HCT116 (cell line): ENCODE data around the gene TLK1. TPM values are rescaled to one million over a fixed set of nuclear protein-coding genes. Genes with fewer than 3 reads are reported as not detected.

ENCODE experiments used
- ATAC-seq: fragments of 200-7000 bp; cut with Tn5 transposase; 2 replicates; pipeline ENCODE4 v1.9.1; 2020; ENCODE audit warnings: mild to moderate bottlenecking, moderate library complexity
- BruUV-seq: library from RNA; stranded (reverse); fragments of 400-500 nt; replicated peaks from 2 replicates; lab custom pipeline; 2021; lab: Mats Ljungman, UMichigan
- CTCF ChIA-PET: fragments of 300-600 bp; sonication (Branson Sonifier 250); formaldehyde crosslinking; loops from one replicate; lab custom pipeline; 2021; ENCODE audit warnings: antibody characterized with exemption; lab: Charles Lee
- POLR2A ChIA-PET: fragments of 300-600, 350-600 bp; sonication (Branson Sonifier 250); formaldehyde crosslinking; loops from one replicate; lab custom pipeline; 2021; ENCODE audit warnings: antibody characterized with exemption; lab: Charles Lee
- RAD21 ChIA-PET, 2 experiments: fragments of 300-600 bp; sonication (Branson Sonifier 250); formaldehyde crosslinking; loops; one replicate each; lab custom pipeline; 2023; ENCODE audit warnings: low total read pairs in 2 of 2; ENCODE audit not compliant: uncharacterized antibody in 2 of 2, unreplicated experiment in 2 of 2, low non-redundant PET in 1 of 2; lab: Charles Lee
- DNase-seq: peaks from one replicate; pipeline ENCODE4 v3.0.0-alpha.2; 2010; ENCODE audit warnings: low read depth, low spot score
- H2AFZ ChIP-seq: fragments of 200-600 bp; shearing (Covaris generic), sonication (generic); 2 replicates; pipeline ENCODE4 v1.6.1; 2017; ENCODE audit warnings: low read depth, mixed run types, mixed read lengths, antibody characterized with exemption, low read length; ENCODE audit not compliant: poor library complexity, severe bottlenecking
- H3K27ac ChIP-seq: 2 replicates; pipeline ENCODE4 v1.5.1; 2012; ENCODE audit warnings: low read depth, low read length
- H3K27me3 ChIP-seq: fragments of 200-600 bp; sonication (generic); 2 replicates; pipeline ENCODE4 v1.6.1; 2016; ENCODE audit warnings: mixed run types, low read length, mixed read lengths; ENCODE audit not compliant: insufficient read depth
- H3K36me3 ChIP-seq, 2 experiments: fragments of 200-500 bp in 1 of 2; fragments of 200-600 bp in 1 of 2; sonication (Bioruptor generic) in 1 of 2; sonication (generic) in 1 of 2; 2 replicates each; pipeline versions ENCODE4 v1.5.1 to v1.6.1; 2014 to 2016; ENCODE audit warnings: low read length in 2 of 2, inconsistent platforms in 1 of 2, mixed read lengths in 1 of 2, mixed run types in 1 of 2; ENCODE audit not compliant: insufficient read depth in 2 of 2, control insufficient read depth in 1 of 2
- H3K4me1 ChIP-seq, 2 experiments: fragments of 200-600 bp in 1 of 2; sonication (generic) in 1 of 2; 2 replicates each; pipeline versions ENCODE4 v1.5.1 to v1.6.1; 2012 to 2017; ENCODE audit warnings: low read length in 2 of 2, inconsistent platforms in 1 of 2, mild to moderate bottlenecking in 1 of 2, mixed read lengths in 1 of 2, mixed run types in 1 of 2, moderate library complexity in 1 of 2; ENCODE audit not compliant: insufficient read depth in 2 of 2, control insufficient read depth in 1 of 2
- H3K4me2 ChIP-seq: fragments of 200-600 bp; sonication (generic); 2 replicates; pipeline ENCODE4 v1.6.1; 2017; ENCODE audit warnings: mixed run types, low read length, mixed read lengths
- H3K4me3 ChIP-seq, 2 experiments: fragments of 200-600 bp in 1 of 2; sonication (generic) in 1 of 2; replicated peaks in 1 of 2; 2 replicates each; pipeline ENCODE4 v1.5.1; 2011 to 2016; ENCODE audit warnings: low read length in 2 of 2, control low read depth in 1 of 2, low read depth in 1 of 2, mild to moderate bottlenecking in 1 of 2, mixed read lengths in 1 of 2, mixed run types in 1 of 2
- H3K79me2 ChIP-seq: fragments of 200-600 bp; sonication (generic); 2 replicates; pipeline ENCODE4 v1.6.1; 2017; ENCODE audit warnings: mild to moderate bottlenecking, mixed run types, low read length, moderate library complexity, mixed read lengths; ENCODE audit not compliant: insufficient read depth
- H3K9ac ChIP-seq: fragments of 200-600 bp; sonication (generic); 2 replicates; pipeline ENCODE4 v1.6.1; 2016; ENCODE audit warnings: low read length, mixed read lengths
- H3K9me2 ChIP-seq: fragments of 200-600 bp; sonication (generic), shearing (Covaris generic); 2 replicates; pipeline ENCODE4 v1.6.1; 2017; ENCODE audit warnings: mixed run types, mild to moderate bottlenecking, moderate library complexity; ENCODE audit not compliant: insufficient read depth
- H3K9me3 ChIP-seq, 2 experiments: fragments of 200-500 bp in 1 of 2; fragments of 200-600 bp in 1 of 2; sonication (Bioruptor generic) in 1 of 2; sonication (generic) in 1 of 2; 2 replicates each; pipeline ENCODE4 v1.6.1; 2014 to 2017; ENCODE audit warnings: low read length in 2 of 2, mixed read lengths in 2 of 2, inconsistent platforms in 1 of 2, low read depth in 1 of 2, mild to moderate bottlenecking in 1 of 2, mixed run types in 1 of 2, moderate library complexity in 1 of 2; ENCODE audit not compliant: control insufficient read depth in 1 of 2, insufficient read depth in 1 of 2
- H4K20me1 ChIP-seq: fragments of 200-600 bp; sonication (generic), shearing (Covaris generic); 2 replicates; pipeline ENCODE4 v1.6.1; 2017; ENCODE audit warnings: mixed run types, mild to moderate bottlenecking, moderate library complexity; ENCODE audit not compliant: insufficient read depth
- CBX3 ChIP-seq: IDR thresholded peaks from 2 replicates; pipeline ENCODE4 v1.6.1; 2012; ENCODE audit warnings: low read depth
- CEBPB ChIP-seq: IDR thresholded peaks from 2 replicates; pipeline ENCODE4 v1.6.1; 2012; ENCODE audit warnings: low read depth
- EGR1 ChIP-seq: IDR thresholded peaks from 2 replicates; pipeline ENCODE4 v1.6.1; 2012; ENCODE audit warnings: low read depth
- ELF1 ChIP-seq: IDR thresholded peaks from 2 replicates; pipeline ENCODE4 v1.6.1; 2012; ENCODE audit warnings: low read depth, borderline replicate concordance
- EZH2 ChIP-seq: fragments of 200-600 bp; sonication (generic); IDR thresholded peaks from 2 replicates; pipeline ENCODE4 v1.6.1; 2017; ENCODE audit warnings: antibody characterized with exemption, mixed run types
- EZH2phosphoT487 ChIP-seq: fragments of 200-600 bp; IDR thresholded peaks from 2 replicates; pipeline ENCODE4 v1.6.1; 2018; ENCODE audit warnings: antibody characterized with exemption, borderline replicate concordance
- FOSL1 ChIP-seq: IDR thresholded peaks from 2 replicates; pipeline ENCODE4 v1.6.1; 2012; ENCODE audit warnings: low read depth
- JUND ChIP-seq: IDR thresholded peaks from 2 replicates; pipeline ENCODE4 v1.6.1; 2012
- POLR2A ChIP-seq: IDR thresholded peaks from 2 replicates; pipeline ENCODE4 v1.7.0; 2011; ENCODE audit warnings: borderline replicate concordance; ENCODE audit not compliant: insufficient read depth, insufficient read length; ENCODE audit errors: extremely low read depth
- POLR2AphosphoS5 ChIP-seq: IDR thresholded peaks from 2 replicates; pipeline ENCODE4 v1.6.1; 2011; ENCODE audit warnings: mild to moderate bottlenecking, low read depth, low read length, moderate library complexity
- RAD21 ChIP-seq: IDR thresholded peaks from 2 replicates; pipeline ENCODE4 v1.6.1; 2012; ENCODE audit warnings: low read depth, mild to moderate bottlenecking
- SIN3A ChIP-seq: IDR thresholded peaks from 2 replicates; pipeline ENCODE4 v1.6.1; 2012; ENCODE audit warnings: low read depth
- SP1 ChIP-seq: IDR thresholded peaks from 2 replicates; pipeline ENCODE4 v1.6.1; 2012; ENCODE audit warnings: low read depth
- SRF ChIP-seq: IDR thresholded peaks from 2 replicates; pipeline ENCODE4 v1.6.1; 2012; ENCODE audit warnings: low read depth
- YY1 ChIP-seq: IDR thresholded peaks from 2 replicates; pipeline ENCODE4 v1.6.1; 2011; ENCODE audit warnings: low read length, low read depth, moderate library complexity, mild to moderate bottlenecking; ENCODE audit not compliant: insufficient replicate concordance; ENCODE audit errors: extremely low read depth
- ZFX ChIP-seq: fragments of 450-650 bp; IDR thresholded peaks from 2 replicates; pipeline ENCODE4 v1.6.1; 2017
- intact Hi-C: fragments of 100-400 bp; cut with micrococcal nuclease; formaldehyde crosslinking; loops from 2 replicates; pipeline ENCODE4 v1.10.0; 2022
- total RNA-seq: library from RNA; stranded (reverse); gene quantifications from one replicate; pipeline ENCODE4 v1.2.1, GENCODE V29; 2021; ENCODE audit not compliant: unreplicated experiment
- TF ChIP-seq, protein P1 (sequence below): IDR thresholded peaks from 2 replicates; pipeline ENCODE4 v1.6.1; 2011; ENCODE audit warnings: mild to moderate bottlenecking, low read length, moderate library complexity; ENCODE audit not compliant: insufficient replicate concordance; ENCODE audit errors: extremely low read depth
- TF ChIP-seq, protein P2 (sequence below): IDR thresholded peaks from 2 replicates; pipeline ENCODE4 v1.6.1; 2012
- TF ChIP-seq, protein P3 (sequence below): IDR thresholded peaks from 2 replicates; pipeline ENCODE4 v1.6.1; 2012; ENCODE audit warnings: low read depth
- TF ChIP-seq, protein P4 (sequence below): IDR thresholded peaks from 2 replicates; pipeline ENCODE4 v1.6.1; 2012

TLK1 gene
- total RNA-seq, 1 experiment from 2014 or later = 57.7 TPM

DNA sequence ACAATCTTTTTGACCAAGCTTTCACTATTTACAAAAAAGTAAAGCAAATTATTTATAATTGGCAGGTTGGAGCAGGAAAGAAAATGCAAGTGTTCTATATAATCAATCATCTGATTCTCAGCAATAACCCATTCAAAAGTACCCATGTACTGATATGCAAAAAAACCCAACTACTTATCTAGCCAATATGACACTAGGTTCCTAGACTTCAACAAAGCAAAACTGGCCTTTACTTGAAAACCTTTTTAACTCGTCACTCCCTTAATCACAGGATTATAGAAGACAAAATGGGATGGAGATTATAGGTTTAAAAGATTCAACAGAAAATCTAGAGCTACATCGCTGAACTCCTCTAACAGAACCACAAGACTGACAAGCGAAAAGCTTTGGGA, 3.6 kb downstream of the TLK1 start:
- Histone ChIP-seq H3K4me1 (peaks cover 4 to 19% of the 10 kb centered on the region in 2 experiments; a peak in 3 of 4 replicates), H3K9ac (no peak overlapping the region), H3K9me2 (no peaks in the 10 kb centered on the region), H4K20me1 (peaks cover 4% of the 10 kb centered on the region; the same call in 1 of the 2 replicates), H3K27me3 (no peaks in the 10 kb centered on the region), H3K27ac (no peak overlapping the region), H2AFZ (no peak overlapping the region), H3K9me3 (no peaks in the 10 kb centered on the region), H3K4me2 (no peak overlapping the region), H3K4me3 (no peak overlapping the region), H3K79me2 (peaks cover 79% of the 10 kb centered on the region), H3K36me3 (no peaks in the 10 kb centered on the region)
- ATAC-seq (no peak), DNase-seq (no peak)
- intact Hi-C loops = no loop called here
- ChIA-PET CTCF (no interaction called here), RAD21 (no interaction called here), POLR2A (no interaction called here)
- no TSS peak for BruUV-seq
- TF ChIP-seq ELF1 (no peak), EZH2phosphoT487 (no peak), YY1 (no peak), EGR1 (no peak), RAD21 (no peak), CBX3 (no peak), JUND (no peak), POLR2A (no peak), CEBPB (no peak), ZFX (no peak), POLR2AphosphoS5 (no peak), SRF (no peak), FOSL1 (no peak), SP1 (no peak), EZH2 (no peak), SIN3A (no peak)
- TF ChIP-seq, protein P1, sequence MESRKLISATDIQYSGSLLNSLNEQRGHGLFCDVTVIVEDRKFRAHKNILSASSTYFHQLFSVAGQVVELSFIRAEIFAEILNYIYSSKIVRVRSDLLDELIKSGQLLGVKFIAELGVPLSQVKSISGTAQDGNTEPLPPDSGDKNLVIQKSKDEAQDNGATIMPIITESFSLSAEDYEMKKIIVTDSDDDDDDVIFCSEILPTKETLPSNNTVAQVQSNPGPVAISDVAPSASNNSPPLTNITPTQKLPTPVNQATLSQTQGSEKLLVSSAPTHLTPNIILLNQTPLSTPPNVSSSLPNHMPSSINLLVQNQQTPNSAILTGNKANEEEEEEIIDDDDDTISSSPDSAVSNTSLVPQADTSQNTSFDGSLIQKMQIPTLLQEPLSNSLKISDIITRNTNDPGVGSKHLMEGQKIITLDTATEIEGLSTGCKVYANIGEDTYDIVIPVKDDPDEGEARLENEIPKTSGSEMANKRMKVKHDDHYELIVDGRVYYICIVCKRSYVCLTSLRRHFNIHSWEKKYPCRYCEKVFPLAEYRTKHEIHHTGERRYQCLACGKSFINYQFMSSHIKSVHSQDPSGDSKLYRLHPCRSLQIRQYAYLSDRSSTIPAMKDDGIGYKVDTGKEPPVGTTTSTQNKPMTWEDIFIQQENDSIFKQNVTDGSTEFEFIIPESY = no peak
- TF ChIP-seq, protein P2, sequence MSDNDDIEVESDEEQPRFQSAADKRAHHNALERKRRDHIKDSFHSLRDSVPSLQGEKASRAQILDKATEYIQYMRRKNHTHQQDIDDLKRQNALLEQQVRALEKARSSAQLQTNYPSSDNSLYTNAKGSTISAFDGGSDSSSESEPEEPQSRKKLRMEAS = no peak
- TF ChIP-seq, protein P3, sequence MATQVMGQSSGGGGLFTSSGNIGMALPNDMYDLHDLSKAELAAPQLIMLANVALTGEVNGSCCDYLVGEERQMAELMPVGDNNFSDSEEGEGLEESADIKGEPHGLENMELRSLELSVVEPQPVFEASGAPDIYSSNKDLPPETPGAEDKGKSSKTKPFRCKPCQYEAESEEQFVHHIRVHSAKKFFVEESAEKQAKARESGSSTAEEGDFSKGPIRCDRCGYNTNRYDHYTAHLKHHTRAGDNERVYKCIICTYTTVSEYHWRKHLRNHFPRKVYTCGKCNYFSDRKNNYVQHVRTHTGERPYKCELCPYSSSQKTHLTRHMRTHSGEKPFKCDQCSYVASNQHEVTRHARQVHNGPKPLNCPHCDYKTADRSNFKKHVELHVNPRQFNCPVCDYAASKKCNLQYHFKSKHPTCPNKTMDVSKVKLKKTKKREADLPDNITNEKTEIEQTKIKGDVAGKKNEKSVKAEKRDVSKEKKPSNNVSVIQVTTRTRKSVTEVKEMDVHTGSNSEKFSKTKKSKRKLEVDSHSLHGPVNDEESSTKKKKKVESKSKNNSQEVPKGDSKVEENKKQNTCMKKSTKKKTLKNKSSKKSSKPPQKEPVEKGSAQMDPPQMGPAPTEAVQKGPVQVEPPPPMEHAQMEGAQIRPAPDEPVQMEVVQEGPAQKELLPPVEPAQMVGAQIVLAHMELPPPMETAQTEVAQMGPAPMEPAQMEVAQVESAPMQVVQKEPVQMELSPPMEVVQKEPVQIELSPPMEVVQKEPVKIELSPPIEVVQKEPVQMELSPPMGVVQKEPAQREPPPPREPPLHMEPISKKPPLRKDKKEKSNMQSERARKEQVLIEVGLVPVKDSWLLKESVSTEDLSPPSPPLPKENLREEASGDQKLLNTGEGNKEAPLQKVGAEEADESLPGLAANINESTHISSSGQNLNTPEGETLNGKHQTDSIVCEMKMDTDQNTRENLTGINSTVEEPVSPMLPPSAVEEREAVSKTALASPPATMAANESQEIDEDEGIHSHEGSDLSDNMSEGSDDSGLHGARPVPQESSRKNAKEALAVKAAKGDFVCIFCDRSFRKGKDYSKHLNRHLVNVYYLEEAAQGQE = no peak
- TF ChIP-seq, protein P4, sequence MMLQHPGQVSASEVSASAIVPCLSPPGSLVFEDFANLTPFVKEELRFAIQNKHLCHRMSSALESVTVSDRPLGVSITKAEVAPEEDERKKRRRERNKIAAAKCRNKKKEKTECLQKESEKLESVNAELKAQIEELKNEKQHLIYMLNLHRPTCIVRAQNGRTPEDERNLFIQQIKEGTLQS = no peak
